H1 (cell line): ENCODE results near the gene CILP. TPM values are rescaled to one million over a fixed set of nuclear protein-coding genes. Genes with fewer than 3 reads are reported as not detected.

Experiments used
- CHD1 ChIP-seq: IDR thresholded peaks from 2 replicates; pipeline ENCODE4 v1.6.1; 2012; ENCODE audit warnings: low read depth, low read length, improper control_type of control experiment
- CTCF ChIP-seq, 3 experiments: IDR thresholded peaks; 1 replicate in 2 of 3; 2 replicates in 1 of 3; pipeline versions ENCODE4 v1.5.1 to v1.6.1; 2011; ENCODE audit warnings: low read length in 3 of 3, mild to moderate bottlenecking in 3 of 3, inconsistent platforms in 2 of 3, low read depth in 1 of 3, moderate library complexity in 1 of 3; ENCODE audit not compliant: insufficient read depth in 1 of 3; ENCODE audit errors: control extremely low read depth in 1 of 3
- HDAC6 ChIP-seq: IDR thresholded peaks from one replicate; pipeline ENCODE4 v1.7.1; 2012; ENCODE audit warnings: low read depth, mild to moderate bottlenecking, inconsistent platforms, low read length, moderate library complexity
- JUN ChIP-seq: IDR thresholded peaks from 2 replicates; pipeline ENCODE4 v1.6.1; 2011; ENCODE audit warnings: low read depth, mild to moderate bottlenecking, improper control_type of control experiment, low read length
- RAD21 ChIP-seq, 2 experiments: IDR thresholded peaks in 1 of 2; conservative IDR thresholded peaks in 1 of 2; 2 replicates each; pipeline ENCODE4 v1.6.1; 2011; ENCODE audit warnings: low read depth in 2 of 2, low read length in 2 of 2, improper control_type of control experiment in 1 of 2, inconsistent platforms in 1 of 2, mild to moderate bottlenecking in 1 of 2, moderate library complexity in 1 of 2
- SIRT6 ChIP-seq: IDR thresholded peaks from one replicate; pipeline ENCODE4 v1.7.1; 2012; ENCODE audit warnings: low read length, inconsistent platforms
- TBP ChIP-seq: IDR thresholded peaks from 2 replicates; pipeline ENCODE4 v1.6.1; 2011; ENCODE audit warnings: low read depth, low read length, improper control_type of control experiment
- polyA plus RNA-seq, 7 experiments: library from polyadenylated mRNA; depleted of rRNA in 3 of 7; stranded (reverse) in 5 of 7; unstranded in 2 of 7; fragments of >200 nt in 5 of 7; fragments of 200-250 nt in 2 of 7; gene quantifications; 1 replicate in 5 of 7; 2 replicates in 1 of 7; 4 replicates in 1 of 7; pipeline versions ENCODE4 v1.2.1 to v1.2.3, GENCODE V29; 2011 to 2013; ENCODE audit warnings: missing spikeins in 2 of 7, mixed read lengths in 2 of 7
- total RNA-seq: library from RNA; stranded (reverse); fragmentation: NEBNext Ultra II Directional; extraction: Animal tissue kit (Norgen Biotek cat#: 25700); gene quantifications from 2 replicates; pipeline ENCODE4 v1.2.1, GENCODE V29; 2021

Gene CILP
- total and polyA plus RNA-seq, 2 of the 8 experiments (the other 6 are each of a cell fraction or from before 2014, with no cell fraction given), result 0.02 TPM; not detected in 1

- peak; percentile 27 to 47 (median 30) for TF ChIP-seq CTCF (IDR thresholded peaks at IDR 0.05; ENCODE audit: control extremely low read depth in 1 of 3, insufficient read depth in 1 of 3, low read depth in 1 of 3, low read length in 3 of 3)
- TF ChIP-seq RAD21 (IDR thresholded peaks at IDR 0.05 in 1 of 2, conservative IDR thresholded peaks at IDR 0.05 in 1 of 2; ENCODE audit: low read depth in 2 of 2, low read length in 2 of 2), result peak in 1 of 2 experiments; percentile 41; a peak in 1 of 4 replicates
- no peak for TF ChIP-seq CHD1
- no peak for TF ChIP-seq HDAC6
- TF ChIP-seq SIRT6, result no peak
- TF ChIP-seq TBP, result no peak
- TF ChIP-seq JUN, result no peak
These were observed 14.5 kb downstream of the CILP start (continued) for GRCh38 chr15:65196637-65197336.
